Nucleus accumbens (tissue), 56 donors: Measurements from ENCODE around the gene DEDD.

Experiments used
- DNase-seq, 56 donors: peaks; one replicate each; lab custom pipeline; 2025; lab: John Stamatoyannopoulos, UW

Gene DEDD

DNA sequence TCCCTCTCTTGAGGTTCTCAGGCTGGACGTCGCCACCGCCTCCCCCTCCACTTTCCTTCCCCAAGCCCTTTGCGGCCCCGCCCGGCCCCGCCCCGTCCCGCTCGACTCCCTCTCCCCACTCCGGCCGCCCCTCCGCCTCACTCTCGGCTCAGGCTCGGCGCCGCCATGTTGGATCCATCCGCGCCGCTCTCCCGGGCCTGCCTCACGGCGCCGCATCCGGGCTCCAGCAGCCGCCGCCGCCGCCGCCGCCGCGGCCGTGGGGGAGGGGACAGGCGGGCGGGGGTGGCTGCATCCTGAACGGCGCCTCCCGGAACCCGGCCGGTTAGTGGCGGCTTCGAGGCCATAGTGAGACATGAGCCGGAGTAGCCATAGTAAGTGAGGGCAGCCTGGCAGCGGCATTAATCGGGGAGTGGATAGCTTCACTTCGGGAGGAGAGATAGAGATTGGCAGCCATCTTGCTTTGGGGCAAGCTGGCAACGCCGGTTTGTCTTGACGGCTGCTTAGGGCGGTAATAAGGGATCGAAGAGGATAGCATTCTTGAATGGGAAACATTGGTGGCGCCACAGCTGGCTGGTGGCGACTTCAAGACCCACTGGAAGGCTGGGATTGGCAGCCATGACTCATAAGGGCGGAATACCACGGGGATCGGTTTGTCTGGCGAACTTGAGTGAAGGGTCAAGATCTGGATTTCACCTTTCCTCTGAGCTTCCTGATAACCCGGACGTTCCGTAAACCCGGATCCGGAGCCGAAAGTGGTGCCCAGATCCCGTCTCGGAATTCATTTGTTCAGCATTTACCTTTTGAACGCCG, at the start of gene DEDD:
DEDD (minus strand) TSS at position 258 of the 810 bp plus-strand sequence. CDS start 8,205 bp downstream, outside the sequence.
- peak; percentile 25 to 98 (median 92) for DNase-seq

- DNase-seq = no peak
Measured at GRCh38 chr1:161182214-161182613, 49.7 kb upstream of the DEDD start.

DNA sequence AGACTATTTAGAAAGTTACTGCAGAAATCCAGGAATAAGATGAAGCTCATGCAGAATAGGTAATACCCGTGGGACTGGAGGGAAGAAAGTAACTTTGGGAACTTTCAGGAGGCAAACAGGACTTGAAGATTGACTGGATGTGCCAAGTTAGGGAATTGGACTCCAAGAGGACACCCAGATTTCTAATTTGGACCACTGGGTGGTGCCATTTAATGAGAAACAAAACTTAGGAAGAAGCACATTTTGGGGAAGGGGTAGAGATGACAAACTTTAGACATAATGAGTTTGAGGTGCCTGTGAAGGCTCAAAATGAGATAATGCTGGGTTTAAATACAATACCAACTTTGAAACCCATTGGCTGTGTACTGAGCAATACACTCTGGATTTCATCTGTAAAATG, 48.2 kb upstream of the DEDD start:
- DNase-seq = no peak

GRCh38 chr1:161179698-161180097, 47.2 kb upstream of the DEDD start:
- DNase-seq = no peak

- no peak for DNase-seq
Measured at GRCh38 chr1:161177936-161178244, 45.4 kb upstream of the DEDD start.

DNA sequence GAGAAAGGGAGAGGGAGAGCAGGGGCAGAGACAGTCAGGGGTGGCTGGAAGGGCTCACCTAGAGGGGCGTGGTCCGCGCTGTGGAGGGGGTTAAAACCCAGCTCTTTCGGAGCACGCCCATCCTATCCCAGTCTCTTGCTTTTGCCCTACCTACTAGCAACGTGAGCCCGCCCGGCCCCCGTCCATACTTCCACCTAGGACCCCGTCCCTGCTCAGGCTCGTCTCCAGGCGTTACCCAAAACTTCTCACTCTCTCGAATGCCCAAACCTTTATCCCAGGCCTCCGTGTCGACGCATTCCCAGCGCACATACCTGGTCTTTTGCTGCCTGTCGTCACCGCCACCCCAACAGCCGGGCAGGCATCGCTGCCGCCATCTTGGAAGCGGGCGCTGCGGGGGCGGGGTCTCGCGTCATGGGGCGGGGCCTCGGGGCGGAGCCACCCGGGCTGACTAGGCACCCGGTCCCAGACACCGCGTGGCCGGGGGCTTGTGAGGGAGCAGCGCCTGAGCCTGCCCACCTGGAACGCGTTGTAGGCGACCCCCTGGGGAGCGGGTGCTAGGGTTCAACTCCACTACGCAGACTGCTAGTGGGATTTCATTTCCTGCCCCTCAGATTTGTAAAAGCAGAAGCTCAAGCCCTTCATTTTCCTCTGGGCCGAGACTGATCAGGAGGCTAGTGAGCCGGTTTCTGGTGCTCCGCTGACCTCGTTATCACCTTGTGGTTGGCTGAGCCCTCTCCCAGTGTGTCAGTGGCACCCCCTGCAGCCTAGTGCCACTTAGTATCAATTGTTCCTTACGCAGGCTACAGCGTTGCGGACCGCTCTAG, 44.9 kb upstream of the DEDD start, which contains the start of gene B4GALT3:
B4GALT3 (minus strand) TSS at position 396 of the 824 bp plus-strand sequence. CDS start 1,447 bp downstream, outside the sequence.
- DNase-seq = peak; percentile 11 to 93 (median 86)

- DNase-seq = peak in 1 of 56 donors; percentile 11
Measured at GRCh38 chr1:161176468-161177111, 44.1 kb upstream of the DEDD start.

DNA sequence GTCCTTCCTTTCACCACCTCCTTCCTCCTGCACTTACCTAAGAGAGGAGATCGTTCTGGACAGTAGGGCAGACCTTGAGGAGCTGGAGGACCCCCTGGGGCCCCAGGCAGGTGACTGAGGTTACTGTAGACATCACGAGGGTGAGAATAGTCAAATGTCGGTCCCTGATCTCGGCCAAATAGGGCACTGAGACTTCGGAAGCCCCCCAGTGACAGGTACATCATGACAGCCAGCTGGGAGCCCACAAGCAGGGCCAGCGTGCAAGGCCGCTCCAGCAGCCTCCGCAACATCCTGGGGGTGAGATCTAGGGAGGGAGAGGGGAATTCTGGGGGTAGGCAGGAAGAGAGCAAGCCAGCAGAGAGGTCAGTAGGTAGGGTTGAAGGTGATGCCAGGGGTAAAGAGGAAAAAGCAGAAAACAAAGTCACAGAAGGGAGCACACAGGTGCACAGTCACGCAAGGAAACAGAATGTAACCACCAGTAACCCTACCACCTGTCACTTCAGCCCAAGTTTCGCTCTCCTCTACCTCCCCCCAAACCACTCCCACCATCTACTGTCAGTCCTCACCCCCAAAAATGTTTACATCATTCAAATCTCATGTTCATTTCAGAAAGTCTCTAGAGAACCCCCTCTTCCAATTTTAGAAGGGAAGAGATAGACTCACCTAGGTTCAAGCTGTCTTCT, 43.4 kb upstream of the DEDD start:
- DNase-seq = no peak

GRCh38 chr1:161174911-161175310, 42.4 kb upstream of the DEDD start:
- no peak for DNase-seq

DNA sequence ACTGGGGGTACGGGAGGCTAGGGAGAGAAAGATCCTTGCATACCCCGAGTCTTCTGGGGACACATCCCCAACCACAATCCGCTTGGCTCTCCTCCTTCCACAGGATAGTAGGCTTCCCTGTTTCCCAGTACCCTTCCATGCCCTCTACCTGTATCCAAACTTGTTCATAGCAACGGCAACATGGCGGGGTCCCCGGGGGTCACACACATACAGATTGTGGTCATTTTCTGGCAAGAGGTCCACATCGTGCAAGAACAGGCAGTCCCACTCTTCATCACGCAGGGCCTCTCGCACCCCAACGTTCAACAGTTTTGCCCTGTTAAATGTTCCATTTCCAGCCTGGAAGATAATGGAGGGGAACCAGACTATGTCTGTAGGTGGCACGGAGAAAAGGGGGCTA, 41.2 kb upstream of the DEDD start:
- DNase-seq = no peak

GRCh38 chr1:161172776-161173376, 40.4 kb upstream of the DEDD start:
- DNase-seq = no peak

DNA sequence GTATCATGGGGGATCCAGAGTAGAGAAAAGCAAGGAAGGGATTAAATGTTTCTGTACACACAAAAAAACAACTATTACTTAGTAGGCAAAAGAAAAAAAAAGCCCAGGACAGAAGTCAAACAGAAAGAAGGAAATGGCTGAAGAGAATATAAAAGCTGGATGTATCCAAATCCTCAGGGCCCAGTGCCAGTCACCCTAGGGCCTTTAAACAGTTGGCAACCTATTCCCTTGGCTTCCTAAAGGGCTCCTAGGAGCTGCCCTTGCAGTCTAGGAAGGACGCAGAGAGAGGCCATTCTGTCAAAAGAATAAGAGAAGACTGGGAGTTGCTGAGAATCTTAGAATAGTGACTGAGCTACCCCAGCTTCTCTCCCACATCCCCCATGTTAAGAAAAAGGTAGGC, 39.9 kb upstream of the DEDD start:
- no peak for DNase-seq

DNA sequence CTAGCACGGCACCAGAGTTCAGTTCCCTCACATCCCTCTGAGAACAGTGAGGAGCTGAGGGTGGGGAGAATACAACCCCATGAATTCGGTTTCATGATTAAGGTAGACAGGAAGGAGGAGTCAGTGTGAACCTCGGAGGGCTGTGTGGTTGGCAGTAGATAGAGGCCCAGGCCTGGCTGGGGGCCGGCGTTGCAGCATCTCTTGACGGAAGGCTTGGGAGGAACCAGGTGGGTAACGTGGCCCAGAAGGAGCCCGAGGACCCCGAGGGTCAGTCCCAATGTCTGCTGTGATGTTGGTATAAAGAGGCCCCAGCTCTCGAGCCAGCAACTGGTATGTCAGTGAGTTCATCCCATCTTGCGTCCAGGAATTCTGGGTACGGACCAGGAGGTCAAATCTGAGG, 39.2 kb upstream of the DEDD start:
- no peak for DNase-seq

GRCh38 chr1:161171191-161171590, 38.7 kb upstream of the DEDD start:
- no peak for DNase-seq

GRCh38 chr1:161168906-161169305, 36.4 kb upstream of the DEDD start:
- DNase-seq = no peak

DNA sequence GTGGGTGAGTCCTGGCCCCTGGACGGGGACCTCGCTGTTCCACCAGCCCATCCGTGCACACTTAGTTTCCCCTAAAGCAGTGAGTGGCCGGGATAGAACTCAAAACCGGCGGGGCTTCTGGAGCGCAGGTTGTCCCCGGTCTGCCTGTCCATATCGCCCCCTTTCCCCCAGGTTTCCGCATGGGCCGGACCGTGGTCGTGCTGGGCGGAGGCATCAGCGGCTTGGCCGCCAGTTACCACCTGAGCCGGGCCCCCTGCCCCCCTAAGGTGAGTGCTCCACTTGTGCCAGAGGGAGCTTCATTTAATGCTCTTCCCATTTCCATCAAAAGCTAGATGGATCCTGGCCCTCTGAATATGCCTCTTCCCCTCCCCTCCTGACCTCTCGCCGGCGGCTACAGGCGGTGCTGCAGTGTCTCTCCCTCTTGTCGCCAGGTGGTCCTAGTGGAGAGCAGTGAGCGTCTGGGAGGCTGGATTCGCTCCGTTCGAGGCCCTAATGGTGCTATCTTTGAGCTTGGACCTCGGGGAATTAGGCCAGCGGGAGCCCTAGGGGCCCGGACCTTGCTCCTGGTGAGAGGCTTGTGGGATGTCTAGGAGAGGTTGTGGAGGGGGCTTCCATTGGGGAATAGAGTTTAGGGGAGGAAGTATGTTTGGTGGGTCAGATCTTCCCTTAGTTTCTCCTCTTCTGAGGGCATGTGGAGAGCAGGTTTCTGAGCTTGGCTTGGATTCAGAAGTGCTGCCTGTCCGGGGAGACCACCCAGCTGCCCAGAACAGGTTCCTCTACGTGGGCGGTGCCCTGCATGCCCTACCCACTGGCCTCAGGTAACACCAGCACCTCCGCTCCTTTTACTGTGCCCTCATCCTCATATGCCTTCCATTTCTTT, 34.4 kb upstream of the DEDD start:
- peak in 6 of 56 donors; percentile 11 to 60 (median 51) for DNase-seq

DNA sequence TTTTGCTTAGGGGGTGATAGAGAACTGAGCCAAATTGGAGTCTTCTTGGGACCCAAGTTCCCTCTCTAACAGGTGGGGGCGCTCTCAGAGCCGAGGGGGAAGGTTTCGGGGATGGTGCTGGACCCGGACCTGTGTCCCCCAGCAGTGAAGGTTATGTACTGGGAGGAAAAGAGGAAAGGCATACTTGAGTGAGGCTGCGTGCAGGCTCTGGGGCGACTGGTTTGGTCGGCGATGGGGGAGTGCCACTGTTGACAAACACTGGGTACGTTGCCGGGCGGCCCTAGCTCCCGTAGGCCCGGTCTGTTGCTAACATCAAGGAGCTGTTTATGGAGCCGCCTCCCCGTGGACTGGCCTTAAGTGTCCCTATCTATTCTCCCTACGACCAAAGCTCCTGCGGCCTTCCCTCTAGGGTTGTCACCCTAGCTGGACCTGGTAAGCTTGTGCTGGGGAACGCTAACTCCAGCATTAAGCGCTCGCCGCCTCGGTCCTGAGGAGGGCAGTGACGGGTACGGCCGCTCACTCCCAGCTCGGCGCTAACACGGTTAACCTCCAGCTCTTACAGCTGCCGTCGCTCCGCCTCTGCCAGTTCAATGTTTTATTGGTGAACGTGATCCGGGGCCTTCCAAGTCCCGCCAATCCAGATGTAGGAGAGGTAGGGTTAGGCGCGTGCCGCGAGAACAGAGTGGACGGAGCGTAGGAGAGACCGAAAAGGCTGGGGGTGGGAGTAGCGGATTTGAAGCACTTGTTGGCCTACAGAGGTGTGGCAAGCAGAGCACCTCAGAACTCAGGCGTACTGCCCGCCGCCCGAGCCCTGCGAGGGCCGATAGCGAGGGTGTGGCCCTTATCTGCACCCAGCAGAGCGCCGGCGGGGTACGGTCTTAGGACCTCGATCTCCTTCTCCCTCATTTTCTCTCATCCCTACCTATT, 33.5 kb upstream of the DEDD start, which contains the start of gene PPOX:
PPOX (plus strand) TSS at position 685 of the 927 bp plus-strand sequence. CDS start 422 bp downstream, outside the sequence.
- peak; percentile 79 to 99 (median 96) for DNase-seq
